ENCODE measurements around the gene PFN2.

DNA sequence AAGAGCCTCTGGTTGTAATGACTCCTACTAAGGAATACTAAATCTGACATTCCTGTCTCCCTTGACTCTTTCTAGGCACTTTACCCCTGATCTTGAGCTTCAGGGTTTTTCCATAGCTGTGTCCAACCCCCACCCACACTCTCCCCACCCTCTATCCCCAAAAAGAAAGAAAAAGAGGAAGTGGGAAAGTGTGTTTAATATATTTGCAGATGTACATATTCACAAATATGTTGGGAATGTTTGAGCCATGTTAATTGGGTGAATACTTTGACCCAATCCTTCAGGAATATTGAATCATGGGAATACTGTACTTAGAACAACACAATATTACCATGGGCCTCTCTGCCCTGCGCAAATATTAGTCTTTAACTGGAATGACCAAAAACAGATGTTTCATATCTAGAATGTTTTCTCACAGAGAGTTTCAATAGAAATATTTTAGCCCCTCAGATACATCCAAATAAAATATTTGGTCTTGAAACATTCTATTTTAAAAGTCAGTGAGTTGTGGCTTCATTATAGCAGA is 19.8 kb upstream of the PFN2 start:
- TF ChIP-seq GATA2 (IDR thresholded peaks at IDR 0.05; ENCODE audit: low read depth, low read length) (no peak), GATA3 (IDR thresholded peaks at IDR 0.05; ENCODE audit: low read depth, low read length) (no peak)

All from SH-SY5Y (cell line).